ENCODE data around the gene TAGLN2. TPM values are rescaled to one million over a fixed set of nuclear protein-coding genes. Genes with fewer than 3 reads are reported as not detected.

Gene TAGLN2
- 65.1 and 75.5 TPM in 2 replicates for total RNA-seq
- 325 TPM for polyA plus RNA-seq (2012)

DNA sequence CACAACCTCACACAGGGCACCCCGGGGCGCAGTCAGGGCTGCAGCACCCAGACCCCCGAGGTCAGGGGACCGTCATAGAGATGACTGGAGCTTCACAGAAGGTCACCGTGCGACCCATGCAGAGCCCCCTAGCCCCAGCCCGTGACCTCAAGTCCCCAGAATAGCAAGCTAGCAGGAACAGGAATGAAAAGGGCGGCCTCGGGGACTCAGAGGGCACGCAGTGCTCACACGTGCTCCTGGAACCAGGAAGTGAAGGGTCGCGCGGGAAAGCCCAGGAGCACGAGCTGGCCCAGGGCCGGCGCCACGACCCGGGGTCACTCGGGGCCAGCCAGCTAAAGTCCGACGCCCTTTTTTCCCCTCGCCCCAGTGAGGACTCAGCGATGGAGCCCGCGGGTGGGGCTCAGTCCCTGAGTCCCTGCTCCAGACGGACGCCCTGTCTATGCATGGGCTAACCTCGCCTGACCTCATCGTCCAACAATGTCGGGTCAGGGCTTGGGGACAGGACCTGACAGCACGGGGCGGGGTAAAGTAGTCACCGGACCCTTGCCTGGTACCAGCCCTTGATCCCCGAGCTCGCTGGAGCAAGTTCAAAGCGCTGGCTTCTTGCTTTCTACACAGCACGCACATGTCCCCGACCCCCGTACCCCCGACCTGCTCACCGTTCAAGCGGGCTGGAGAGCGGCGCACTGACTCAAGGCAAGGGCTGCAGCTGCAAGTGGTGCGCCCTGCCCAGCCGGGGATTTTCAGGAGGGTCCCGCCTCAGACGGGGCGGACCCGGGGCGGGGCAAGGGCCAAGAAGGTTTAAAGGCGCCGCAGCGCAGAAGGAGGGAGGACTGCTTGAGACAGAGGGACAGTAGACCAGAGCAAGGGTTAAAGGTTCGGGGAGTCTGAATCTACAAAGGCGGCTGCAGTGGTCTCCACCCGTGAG is at the start of gene TAGLN2:
TSS of gene TAGLN2 (minus strand) at position 717 of the 928 bp plus-strand sequence. CDS start 4,998 bp downstream, outside the sequence.
- DNase-seq (ENCODE audit: low read depth), result peak; percentile 91

DNA sequence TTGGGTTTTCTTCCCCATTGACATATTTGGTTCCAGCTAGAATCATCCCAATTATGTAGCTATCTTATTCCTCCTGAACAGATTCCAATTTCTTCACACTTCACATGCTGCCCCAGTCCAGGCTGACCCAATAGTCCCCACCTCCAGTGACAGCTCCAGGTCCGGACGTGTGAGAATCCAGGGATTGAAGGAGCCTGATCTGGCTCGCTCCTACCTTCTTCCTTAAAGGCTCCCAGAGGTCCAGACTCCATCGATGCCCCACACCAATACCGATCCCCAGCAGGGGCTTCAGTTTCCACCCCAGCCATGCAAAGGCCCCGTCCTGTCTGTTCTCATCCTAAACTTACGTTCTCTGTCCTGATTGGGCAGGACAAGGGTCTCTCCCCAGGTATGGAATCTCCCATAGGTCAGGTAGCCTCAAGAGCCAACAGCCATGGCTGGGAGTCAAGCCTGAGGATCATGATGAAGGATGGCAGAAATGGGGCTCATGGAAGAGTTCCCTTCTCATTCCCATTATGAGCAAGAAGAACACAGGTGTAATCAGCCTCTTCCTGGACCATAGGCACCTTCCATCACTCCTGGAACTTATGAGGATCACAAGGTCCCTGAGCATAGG is 49.2 kb upstream of the TAGLN2 start:
- no peak for DNase-seq (ENCODE audit: low read depth)

DNA sequence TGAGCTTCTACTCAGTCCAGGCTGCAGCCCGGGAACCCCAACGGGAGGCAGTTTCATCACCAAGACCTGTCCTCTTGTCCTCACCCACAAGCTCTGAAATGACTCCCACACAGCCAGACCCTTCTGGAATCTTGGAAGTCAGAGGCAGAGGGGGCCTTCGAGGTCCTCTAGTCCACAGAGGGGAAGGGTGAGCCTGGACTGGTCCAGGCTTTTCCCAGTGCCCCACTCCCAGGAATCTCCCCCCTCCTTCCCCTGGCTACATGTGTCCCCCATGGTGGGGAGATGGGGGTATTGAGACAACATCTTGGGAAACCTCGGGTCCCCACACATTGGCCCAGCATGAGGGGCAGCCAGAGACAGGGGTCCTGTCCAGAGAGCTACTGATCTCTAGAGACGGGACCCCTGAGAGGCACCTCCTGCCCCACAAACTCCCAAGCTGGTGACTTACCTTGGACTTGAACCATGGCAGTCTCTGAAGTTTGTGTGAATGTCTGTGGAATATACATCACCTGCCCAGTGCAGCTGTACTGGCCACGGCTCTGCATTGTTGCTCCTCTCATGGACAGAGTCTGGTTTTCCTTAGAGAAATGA is 48.1 kb upstream of the TAGLN2 start:
- no peak for DNase-seq (ENCODE audit: low read depth)

DNA sequence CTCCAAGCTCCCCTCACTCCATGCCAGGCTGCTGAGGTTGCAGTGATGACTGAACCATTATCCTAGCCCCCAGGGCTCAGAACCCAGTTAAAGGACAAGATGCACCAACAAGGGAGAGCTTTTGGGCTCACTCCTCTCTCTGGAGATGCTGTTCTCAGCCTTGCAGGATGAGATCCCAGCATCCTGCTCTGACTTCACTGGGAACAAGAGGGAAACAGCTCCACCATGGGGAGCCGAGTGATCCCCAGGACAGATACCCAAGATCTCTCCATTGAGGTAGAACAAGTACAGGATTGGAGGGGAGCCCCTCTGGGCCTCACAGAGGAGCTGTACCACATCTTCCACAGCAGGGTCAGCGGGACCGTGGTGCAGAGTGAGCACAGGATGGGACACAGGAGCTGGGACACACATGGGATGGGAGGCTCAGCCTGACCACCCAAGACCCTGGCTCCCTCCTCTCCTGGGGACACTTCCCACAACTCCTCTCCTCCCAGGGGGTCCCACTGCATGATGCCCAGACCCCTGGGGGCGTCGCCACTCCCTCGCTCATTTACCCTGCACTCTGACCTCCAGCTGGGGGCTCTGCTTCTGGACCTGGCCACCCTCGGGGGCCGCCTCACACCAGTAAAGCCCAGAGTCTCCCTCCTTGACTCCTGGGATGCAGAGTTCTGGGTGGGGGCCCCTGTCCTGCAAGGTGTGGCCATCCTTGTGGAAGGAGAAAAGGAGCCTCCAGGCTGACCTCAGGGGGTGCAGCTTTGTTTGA is 47.3 kb upstream of the TAGLN2 start:
- no peak for DNase-seq (ENCODE audit: low read depth)

DNA sequence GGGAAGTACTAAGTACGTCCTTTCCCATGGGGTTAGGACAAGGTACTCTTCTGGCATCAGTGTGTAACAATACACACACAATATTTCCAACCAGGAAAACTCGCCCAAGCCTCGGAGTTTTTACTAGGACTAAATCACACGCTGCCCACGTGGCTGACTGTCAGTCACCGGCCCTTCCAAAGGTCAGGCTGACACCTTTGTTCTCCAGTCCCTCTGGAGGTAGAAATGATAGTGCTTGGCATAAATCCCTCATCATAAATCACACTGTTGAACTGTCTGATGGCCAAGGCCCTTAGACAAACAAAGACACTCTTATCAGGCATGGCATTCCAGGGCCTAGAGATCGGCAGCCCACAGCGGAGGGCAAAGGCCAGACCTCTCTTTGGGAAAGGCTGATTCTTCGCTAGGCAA is 45.6 kb upstream of the TAGLN2 start:
- no peak for DNase-seq (ENCODE audit: low read depth)

DNA sequence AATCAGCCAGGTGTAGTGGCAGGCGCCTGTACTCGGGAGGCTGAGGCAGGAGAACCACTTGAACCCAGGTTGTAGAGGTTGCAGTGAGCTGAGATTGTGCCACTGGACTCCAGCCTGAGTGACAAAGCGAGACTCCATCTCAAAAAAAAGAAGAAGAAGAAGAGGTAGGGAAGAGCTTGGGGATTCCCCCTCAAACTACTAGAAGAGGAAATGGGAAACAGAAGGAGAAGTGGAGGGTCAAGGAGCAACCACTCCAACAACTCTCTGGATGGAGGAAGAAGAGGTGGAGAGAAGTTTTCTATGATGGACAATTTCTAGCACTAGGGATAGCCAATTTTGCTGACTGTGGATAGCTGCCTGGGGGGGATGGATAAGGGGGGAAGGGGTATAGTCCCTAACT is 43.6 kb upstream of the TAGLN2 start:
- no peak for DNase-seq (ENCODE audit: low read depth)

DNA sequence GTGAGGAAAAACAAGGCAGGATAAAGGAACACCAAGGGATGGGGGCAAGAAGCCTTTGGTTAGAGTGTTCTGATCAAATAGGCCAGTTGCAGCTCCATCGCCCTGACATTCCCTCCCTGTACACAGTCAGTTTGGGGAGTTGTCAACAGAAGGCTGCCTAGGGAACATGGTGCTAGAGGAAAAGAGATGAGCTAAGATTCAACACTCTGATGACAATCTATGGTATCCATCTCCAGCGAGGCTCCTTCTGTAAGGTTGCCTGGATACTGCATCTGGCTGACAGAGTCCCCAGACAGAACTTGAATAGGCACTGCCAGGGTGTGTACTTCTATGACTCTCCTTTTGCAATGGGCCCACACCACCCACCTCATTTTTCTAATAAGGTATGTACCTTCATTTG is 40.0 kb upstream of the TAGLN2 start:
- no peak for DNase-seq (ENCODE audit: low read depth)

DNA sequence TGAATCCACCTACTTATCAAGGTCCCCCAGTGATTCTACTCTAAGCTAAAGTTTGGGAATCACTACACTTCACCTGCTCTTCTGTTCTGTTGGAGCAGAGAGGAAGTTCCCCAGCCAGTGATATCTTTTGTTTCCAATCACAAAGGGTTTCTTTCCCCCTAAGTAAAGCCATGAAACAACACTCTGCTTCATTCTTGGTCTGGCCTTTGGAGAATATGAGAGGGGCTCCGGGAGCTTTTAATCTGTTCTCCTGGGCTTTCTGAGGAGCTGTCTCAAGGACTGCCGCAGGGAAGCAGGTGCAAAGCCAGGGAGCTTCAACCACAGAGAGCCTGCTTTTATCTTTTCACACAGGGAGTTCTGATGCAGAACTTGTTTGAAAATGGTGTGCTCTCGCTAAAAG is 38.8 kb upstream of the TAGLN2 start:
- no peak for DNase-seq (ENCODE audit: low read depth)

DNA sequence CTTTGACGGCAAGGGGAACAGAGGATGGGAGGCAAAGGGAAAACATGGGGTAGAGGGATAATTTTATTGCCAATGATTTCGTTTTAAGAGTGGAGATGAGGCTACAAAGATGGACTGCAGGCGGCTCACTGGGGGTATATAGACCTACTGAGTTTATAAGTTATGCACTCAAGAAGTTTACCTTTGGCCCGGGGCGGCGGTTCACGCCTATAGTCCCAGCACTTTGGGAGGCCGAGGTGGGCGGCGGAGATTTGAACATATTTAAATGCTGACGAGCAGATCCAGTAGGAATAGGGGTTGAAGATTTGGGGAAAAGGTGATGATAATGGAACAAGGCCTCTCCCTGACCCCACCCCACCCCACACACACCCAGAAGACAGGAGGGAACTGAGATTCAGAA is 36.9 kb upstream of the TAGLN2 start:
- DNase-seq (ENCODE audit: low read depth), result no peak

DNA sequence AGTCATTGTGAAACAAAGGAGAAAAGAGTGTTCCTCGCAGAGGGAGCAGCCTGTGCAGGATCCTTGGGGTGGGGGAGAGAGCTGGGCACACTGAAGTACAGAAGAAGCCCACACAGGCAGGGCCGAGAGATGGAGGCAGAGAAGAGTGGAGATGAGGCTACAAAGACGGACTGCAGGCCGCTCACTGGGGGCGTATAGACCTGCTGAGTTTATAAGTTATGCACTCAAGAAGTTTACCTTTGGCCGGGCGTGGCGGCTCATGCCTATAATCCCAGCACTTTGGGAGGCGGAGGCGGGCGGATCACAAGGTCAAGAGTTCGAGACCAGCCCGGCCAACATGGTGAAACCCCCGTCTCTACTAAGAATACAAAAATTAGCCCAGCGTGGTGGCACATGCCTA is 36.3 kb upstream of the TAGLN2 start:
- DNase-seq (ENCODE audit: low read depth), result no peak

DNA sequence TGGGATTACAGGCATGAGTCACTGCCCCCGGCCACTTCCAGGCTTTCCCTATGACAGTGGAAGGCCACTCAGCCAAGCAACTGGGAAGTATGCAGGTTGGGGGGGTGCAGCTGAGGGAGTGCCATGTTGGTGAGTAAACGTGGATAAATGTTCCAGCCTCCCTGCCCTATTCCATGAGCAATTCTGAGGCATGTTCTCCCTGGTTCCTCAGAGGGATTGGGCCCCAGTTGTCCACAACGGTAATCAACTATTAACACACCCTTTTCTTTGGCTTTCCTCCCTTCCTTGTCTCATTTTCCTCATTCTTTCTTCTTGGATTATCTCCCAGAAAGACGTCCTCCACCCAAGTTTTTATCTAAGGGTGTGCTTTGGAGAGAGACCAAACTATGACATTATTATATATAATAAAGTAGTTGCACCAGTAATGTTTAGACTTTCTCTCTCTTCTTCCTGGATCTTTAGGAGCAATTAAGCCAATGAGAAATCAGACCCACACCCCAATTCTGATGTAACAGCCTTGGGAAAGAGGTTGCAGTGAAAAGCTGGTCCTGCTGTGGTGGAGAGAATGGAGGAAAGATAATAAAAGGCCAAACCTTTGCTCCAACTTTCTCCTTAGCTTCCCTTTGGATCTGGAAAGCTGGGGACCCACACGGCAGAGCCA is 35.5 kb upstream of the TAGLN2 start:
- peak; percentile 8 for DNase-seq (ENCODE audit: low read depth)

DNA sequence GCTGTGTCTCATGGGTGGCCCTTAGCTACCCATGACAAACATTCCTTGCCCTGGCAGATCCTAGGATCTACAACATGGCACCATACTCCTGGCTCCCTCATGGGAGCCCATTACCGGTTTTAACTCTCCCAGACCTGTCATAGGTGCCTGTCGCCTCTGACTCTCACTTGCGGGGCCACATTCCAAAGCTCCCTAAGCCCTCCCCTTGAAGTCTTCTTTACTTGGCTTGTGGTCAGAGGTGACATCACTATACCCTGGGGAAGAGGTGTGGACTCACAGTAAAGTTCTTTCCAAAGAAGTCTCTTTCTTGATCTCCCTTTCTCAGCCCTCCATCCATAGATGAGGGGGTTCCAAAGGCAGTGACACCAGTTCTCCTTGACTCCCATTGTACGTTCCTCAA is 34.1 kb upstream of the TAGLN2 start:
- no peak for DNase-seq (ENCODE audit: low read depth)

DNA sequence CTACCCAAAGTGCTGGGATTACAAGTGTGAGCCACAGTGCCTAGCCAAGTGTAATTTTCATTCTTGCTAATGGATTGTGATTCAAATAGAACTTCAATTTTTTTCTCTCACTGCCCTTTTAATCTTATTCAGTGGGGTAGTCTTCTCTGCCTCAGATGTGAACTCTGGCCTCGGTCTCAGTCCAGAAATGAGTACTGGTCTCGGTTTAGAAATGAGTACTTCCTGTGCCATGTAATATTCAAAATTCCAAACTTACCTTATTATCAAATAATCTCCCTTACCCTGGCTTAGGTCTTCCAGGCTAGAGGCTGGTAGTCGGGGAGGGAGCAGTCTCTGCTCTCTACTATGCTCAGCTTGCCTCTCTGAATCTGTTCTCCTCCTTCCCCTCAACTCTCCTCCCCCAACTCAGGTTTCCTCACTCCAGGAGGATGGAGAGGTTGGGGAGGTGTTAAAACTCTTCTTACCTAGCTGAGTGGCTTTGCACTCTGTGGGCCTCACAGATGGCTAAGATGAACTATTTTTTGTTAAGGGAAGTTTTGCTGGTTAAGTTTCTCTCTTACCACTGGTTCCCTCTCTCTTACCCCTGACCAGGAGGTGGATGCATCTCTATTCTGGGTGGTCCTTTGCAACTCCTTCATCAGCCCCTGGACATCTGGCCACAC is 33.5 kb upstream of the TAGLN2 start:
- DNase-seq (ENCODE audit: low read depth), result no peak

DNA sequence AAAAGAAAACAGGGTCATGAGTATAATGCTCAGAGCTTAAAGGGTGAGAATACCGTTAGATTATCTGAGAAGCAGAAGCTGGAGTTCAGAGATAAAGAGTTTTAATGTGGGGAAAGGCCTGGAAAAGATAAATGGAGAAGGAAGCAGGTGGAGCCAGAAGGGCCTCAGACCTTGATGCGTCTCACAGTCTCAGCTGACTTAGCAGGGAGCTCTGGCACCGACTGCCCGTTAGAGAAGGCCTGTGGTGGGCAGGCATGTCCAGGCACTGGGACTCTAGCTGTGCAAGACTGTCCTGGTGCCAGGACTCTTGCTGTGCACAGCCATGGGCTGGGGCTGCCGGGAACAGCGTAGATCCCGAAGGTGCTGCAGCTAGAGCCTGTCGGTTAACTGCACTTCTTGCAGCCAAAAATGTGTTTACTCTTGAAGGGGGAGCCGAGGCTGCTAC is 32.5 kb upstream of the TAGLN2 start:
- DNase-seq (ENCODE audit: low read depth), result no peak

DNA sequence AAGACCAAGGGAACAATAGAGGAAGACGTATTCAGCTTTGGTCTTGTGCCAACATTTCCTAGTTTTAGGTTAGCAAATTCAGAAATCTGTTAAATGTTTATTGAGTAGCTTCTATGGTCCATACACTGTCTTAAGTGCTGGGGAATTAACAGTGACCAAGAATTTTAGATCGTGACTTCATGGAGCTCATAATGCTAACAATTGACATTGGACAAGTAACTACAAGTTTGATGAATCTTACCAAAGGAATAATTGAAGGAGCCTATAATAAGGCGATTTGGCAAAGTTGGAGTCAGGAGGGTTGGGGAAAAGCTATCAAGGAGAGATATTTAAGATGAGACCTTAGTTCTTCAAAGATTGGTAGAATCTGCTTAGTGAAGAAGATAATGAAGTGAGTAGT is 30.1 kb upstream of the TAGLN2 start:
- DNase-seq (ENCODE audit: low read depth), result no peak

DNA sequence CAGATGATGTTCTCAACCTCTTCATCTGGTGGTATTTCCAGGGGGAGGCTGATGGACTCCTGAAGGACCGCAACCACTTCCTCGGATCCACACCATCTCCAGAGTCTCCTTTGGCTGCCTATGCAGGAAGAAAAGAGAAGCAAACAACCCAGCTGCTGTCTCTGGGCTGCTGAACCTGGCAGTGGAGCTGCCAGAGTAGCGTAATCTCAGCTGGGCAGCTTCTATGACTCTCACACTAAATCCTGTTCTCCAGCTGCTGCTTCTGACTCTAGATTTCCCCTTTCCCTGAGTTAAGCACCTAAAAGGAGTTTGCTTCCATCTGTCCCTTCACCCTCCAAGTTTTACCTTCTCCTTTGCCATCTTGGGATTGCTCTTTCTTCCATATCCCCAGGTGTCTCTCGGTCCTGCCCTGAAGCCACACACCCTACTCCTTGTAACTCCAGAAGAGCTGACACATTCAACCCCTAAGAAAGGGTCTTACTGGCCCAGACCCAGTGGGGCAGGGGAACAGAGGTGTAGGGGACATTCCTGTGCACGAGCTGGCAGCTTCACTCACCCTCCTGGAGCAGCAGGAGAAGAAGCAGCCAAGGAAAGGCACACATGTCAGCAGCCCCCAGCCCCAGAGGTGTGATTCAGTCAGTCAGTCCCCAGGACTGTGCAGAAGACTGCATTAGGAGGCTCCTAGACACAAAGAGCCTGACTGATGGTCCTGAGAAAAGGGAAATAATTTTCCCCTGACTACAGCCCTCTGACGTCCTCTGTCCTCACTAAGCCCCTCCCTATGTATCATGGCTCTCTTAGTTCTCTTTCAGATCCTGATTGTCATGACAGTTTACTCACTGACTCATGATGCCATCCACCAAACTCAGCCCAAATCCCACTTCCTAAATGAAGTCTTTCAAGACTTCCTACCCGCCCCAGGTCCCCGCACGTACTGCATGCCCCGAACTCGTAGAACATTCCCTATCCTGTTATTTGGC is 28.5 kb upstream of the TAGLN2 start, which contains the start of gene SLAMF9:
TSS of gene SLAMF9 (minus strand) at position 702 of the 980 bp plus-strand sequence. CDS start at position 602, 100 bp downstream.
- DNase-seq (ENCODE audit: low read depth), result no peak

DNA sequence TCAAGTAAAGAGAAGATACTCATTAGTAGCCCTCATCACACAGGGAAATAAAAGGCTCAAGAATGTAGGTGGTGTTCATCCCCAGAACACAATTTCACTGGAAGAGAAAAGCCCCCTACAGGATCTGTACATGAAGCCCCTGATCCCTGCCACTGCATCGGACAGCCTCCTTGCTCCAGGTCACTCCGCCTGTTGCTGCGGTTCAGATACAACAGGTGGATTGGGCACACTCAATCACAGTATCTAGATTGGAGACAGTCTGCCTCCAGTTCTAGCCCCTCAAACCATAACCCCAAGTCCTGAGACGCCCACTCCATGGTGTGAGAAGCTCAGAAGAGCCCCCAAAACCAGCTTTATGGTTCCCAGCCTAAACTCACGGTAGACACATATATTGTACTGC is 27.6 kb upstream of the TAGLN2 start:
- no peak for DNase-seq (ENCODE audit: low read depth)

DNA sequence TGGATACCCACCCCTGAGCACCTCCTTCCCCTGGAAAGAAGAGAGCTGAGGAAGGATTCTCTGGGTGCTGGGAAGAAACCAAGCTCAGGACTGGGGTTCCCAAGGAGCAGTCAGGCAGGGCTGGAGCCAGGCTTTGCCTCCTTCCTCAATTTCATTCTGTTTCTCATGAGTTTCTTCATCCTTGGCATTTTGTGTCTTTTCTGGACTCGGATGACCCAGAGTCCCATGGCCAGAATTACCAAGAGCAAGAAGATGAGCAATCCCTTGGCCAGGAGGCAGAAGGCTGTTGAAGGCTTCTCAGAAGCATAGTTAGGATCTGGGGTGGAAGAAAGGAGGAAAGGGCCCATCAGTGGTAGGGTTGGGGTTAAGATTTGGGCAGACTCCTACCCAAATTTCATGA is 26.2 kb upstream of the TAGLN2 start:
- DNase-seq (ENCODE audit: low read depth), result no peak

DNA sequence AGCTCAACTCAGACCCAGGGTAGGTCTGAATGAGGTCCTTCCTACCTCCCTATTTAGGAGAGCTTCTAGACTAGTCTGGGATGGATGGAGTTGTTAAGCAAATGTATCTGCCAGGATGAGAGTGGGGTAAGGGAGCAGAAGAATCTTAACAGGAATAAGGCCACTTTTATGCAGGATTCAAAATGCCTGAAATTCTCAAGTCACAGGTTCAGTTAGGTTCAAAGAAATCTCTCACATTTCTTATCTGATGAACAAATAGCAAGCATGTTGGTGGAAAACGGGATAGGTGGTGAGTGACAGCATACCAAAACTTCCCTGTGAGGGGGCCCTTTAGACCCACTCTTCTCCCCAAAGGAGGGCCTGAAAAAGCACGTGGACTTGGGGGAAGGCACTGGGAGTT is 25.7 kb upstream of the TAGLN2 start:
- DNase-seq (ENCODE audit: low read depth), result no peak

All from myocyte (in vitro differentiated cells).